B cell (primary cell): ENCODE data around the gene CDKN1A.

Source experiments
- EZH2 ChIP-seq: IDR thresholded peaks from 2 replicates; pipeline ENCODE4 v1.6.1; 2012; ENCODE audit warnings: borderline replicate concordance, low read depth, mild to moderate bottlenecking, moderate library complexity, low read length; ENCODE audit not compliant: insufficient read depth, poor library complexity, severe bottlenecking
- TF ChIP-seq, protein P1 (sequence below): fragments of 200-600 bp; IDR thresholded peaks from one replicate; pipeline ENCODE4 v1.8.0; 2022; ENCODE audit warnings: antibody characterized with exemption, mild to moderate bottlenecking

DNA sequence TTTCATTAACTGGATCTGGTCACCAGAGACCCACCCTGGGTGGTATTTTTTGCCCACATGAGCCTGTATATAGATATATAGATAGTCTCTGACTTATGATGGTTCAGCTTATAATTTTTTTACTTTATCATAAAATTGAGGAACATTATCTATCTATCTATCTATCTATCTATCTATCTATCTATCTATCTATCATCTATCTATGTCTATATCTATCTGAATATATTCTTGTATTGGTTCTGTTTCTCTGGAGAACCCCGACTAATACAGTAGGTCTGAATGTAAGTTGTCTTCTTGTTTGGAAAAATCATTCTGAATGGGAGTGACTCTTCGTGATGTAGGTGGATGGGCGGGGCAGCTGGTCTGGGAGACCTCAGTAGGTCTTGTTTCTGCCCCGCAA lies 13.3 kb upstream of the CDKN1A start:
- TF ChIP-seq, protein P1, sequence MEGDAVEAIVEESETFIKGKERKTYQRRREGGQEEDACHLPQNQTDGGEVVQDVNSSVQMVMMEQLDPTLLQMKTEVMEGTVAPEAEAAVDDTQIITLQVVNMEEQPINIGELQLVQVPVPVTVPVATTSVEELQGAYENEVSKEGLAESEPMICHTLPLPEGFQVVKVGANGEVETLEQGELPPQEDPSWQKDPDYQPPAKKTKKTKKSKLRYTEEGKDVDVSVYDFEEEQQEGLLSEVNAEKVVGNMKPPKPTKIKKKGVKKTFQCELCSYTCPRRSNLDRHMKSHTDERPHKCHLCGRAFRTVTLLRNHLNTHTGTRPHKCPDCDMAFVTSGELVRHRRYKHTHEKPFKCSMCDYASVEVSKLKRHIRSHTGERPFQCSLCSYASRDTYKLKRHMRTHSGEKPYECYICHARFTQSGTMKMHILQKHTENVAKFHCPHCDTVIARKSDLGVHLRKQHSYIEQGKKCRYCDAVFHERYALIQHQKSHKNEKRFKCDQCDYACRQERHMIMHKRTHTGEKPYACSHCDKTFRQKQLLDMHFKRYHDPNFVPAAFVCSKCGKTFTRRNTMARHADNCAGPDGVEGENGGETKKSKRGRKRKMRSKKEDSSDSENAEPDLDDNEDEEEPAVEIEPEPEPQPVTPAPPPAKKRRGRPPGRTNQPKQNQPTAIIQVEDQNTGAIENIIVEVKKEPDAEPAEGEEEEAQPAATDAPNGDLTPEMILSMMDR, result no peak
- no peak for TF ChIP-seq EZH2
